Femur (tissue), 1 donor: Measurements from ENCODE around the gene MAFG.

Source experiments
- DNase-seq: peaks from one replicate; pipeline ENCODE4 v3.0.0-alpha.2; 2017

Gene MAFG

DNA sequence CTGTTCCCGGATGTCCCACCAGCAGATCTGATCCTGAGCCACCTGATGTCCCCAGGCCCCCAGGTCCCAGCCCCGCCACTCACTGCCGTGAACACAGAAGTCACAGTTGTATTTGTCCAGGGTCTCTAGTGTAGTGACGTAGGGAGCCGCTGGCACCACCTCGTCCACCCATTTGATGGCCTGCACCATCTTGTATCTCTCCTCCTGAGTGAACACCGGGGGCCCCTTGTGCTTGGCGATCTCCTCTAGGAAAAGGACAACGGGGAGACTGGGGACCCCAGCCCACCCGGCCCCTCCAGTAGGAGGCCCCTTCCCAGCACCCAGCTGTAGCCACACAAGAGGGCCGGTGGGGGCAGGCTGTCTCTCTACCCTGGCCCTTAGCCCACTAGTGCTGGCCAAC lies 18.7 kb downstream of the MAFG start:
- DNase-seq, result no peak

DNA sequence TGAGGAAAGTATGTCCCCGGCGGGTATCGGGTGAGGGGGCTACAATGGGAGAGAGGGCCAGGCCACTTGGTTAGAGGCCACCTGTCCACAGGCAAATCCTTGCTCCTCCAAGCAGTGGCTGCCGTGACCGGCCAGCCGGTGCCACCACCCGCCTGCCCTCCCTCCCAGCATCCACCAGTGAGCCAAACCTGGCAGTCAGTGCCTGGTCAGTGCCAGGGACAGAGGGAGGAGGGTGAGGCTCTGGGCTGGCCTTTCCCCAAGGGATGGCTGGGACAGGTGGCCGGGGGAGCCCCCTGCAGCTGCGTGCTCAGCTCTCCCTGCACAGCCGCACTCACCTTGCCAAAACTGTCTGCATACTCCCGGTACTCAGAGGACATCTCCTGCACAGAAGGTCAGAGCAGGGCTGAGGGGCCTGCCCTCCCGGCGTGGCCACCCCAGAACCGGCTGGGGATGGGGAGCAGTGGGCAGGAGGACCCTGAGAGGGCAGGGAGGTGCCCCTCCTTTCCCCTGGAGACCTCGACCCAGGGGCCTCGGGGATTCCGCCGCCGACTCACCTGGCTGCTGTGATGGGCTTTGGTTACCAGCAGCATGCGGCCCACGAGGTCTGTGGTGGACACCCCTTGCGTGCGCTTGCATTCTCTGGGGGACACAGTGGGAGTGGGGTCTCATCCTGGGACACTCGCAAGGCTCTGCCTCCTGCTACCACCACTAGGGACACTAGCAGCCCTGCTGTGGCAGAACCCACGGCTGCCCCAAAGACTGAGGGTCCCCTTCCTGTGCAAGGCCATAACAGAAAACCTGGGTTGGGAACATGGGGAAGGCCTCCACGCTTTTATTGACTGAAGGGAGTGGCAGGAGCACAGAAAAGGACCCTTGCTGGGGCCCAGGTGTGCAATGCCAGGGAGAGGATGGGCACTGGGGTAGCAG lies 20.1 kb downstream of the MAFG start:
- DNase-seq, result no peak

DNA sequence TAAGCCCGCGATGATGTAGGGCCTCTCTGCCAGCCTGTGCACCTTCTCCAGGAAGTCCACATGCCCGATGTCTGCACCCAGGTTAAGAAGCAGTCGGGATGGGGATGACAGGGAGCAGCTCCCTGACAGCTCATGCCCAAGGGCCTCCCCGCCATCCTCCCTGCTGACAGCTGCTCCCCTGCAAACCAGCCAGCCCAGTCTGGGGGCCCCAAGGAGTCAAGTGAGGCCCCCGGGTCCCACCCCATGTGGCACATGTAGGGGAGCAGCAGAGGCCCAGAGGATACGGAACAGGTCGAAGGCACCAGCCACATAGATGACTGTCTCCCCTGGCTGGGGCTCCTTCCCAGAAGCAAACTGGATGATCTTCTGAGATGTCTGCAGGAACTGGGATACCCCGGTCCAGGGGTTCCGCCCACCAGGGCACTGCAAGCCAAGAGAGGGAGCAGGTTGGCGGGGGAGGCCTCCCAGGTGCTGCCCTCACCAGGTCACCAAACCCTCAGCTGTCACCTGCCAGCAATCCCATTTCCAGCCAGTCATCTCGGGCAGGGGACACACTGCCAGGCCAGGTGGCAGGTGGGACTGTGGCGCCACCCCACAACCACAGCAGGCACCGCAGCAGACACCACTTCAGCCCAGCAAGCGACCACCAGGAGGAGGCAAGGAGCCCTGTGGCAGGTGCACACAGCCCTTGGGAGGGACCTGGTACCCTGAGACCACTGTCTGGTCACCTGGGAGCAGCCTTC lies 20.9 kb downstream of the MAFG start:
- DNase-seq, result no peak

DNA sequence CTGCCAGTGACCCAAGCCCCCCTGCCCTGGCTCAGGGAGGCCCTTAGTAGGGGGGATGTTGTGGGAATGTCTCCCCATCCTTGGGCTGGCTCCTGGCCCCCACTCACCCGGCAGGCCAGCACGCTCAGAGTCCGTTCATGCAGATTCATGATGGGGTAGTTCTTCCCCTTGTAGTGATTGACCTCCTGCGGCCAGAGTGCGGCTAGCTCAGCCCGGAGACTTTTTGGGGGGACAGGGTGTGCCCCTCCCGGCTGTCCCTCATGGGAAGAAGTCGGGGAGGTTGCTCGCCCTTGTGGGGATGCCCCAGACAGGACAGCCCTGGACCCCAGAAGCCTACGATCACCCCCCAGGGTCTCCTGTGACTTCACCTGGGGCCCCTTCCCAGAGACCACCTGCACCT lies 21.5 kb downstream of the MAFG start:
- DNase-seq, result no peak

DNA sequence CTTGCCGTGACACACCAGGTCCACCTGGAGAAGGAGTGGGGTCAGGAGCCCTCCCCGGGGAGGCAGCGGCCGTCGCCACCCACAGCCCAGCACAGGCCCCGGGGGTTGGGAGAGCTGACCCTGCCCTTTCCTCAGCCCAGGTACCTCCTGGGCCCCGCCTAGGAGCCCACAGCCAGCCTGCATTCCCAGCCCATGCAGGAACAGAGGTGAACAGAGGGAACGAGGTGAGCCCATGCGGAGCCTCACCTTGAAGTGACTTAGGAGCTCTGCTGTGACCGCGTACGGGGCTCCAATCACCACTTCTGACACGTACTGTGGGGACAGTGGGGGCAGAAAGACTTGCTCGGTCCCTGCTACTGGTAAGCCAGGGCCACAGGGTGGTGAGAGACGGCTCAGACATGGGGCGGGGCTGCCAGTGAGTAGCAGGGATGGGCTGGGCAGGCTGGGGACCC lies 22.1 kb downstream of the MAFG start:
- DNase-seq, result no peak

DNA sequence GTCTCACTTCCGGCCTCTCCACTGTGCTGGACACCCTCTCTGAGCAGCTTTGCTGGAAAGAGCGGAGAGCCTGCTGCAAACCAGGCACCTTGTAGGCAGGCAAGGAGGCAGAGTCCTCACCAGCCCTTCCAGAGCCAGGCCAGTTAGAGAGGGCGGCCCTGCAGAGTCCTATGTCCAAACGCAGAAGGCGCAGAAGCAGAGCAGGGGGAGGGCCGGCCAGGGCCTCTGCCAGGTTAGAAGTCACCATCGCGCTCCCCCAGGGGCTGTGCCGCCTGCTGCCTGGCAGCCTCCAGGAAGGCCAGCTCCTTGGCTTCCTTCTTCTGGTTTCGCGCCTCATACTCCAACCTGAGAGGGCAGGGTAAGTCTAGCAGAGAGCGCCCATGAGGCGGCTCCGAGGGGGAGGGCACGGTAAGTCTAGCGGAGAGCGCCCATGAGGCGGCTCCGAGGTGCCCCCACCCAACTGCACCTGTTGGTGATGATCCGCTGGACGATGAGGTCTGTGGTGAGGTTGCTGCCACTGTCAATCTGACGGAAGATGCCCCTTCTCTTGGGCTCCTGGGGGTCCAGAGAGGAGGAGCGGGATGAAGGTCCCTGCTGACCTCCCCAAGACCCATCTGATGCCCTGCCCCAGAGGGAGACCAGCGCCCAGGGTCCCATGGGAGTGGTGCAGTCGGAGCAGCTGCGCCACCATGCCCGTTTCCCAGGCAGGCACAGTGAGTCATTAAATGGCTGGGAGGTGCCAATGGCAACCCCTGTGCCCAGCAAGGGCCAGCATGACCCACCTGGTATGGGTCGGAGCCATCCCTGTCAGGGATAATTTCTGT lies 22.7 kb downstream of the MAFG start:
- no peak for DNase-seq

DNA sequence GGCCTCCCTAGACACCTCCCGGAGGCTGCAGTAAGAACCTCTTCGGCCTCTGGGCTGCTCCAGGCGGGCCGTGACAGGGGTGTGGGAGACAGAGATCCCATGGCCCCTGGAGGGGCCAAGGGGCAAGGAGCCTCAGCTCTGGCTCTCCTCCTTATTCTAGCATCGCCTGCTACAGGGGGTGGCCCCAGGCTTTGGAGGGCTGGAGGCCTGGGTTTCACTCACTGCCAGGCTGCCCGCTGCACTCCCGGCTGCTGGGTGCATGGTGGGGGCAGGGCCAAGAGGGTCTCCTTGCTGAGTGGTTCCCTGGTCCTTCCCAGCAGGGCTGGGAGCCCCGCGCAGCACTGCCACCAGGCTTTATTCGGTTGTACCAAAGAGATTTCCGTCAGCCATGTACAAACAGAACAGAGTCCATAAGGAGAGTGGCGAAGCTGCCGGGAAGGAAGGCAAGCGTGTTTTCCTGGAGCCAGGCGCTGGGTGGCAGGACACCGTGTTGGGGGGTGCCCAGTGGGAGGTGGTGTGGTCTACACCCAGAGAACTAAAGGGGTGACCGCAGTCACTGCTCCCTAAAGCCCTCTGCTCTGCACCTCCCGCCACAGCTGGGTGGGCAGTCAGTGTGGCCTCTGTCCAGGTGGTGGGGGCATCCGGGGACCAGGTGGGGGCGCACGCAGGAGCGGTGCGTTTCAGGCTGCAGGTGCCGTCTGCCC lies 23.5 kb downstream of the MAFG start:
- no peak for DNase-seq

DNA sequence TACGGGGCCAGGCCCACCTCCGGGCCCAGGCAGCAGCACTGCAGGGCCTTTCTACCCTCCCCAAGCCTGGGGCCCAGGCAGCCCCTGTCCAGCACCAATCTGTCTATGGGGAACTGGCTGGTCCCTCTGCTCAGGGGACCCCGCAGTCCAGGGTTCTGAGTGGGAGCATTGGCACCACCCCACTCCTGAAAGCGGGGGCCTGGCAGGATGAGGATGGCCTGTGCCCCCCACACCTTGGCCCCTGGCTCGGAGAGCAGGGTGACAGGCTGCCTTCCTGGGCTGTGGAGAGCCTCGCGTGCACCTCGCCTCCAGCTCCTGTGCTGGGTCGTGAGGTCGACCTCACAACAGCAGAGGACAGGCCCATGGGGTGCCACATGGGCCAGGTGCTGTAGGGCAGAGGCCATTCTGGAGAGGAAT lies 24.1 kb downstream of the MAFG start:
- DNase-seq, result no peak

DNA sequence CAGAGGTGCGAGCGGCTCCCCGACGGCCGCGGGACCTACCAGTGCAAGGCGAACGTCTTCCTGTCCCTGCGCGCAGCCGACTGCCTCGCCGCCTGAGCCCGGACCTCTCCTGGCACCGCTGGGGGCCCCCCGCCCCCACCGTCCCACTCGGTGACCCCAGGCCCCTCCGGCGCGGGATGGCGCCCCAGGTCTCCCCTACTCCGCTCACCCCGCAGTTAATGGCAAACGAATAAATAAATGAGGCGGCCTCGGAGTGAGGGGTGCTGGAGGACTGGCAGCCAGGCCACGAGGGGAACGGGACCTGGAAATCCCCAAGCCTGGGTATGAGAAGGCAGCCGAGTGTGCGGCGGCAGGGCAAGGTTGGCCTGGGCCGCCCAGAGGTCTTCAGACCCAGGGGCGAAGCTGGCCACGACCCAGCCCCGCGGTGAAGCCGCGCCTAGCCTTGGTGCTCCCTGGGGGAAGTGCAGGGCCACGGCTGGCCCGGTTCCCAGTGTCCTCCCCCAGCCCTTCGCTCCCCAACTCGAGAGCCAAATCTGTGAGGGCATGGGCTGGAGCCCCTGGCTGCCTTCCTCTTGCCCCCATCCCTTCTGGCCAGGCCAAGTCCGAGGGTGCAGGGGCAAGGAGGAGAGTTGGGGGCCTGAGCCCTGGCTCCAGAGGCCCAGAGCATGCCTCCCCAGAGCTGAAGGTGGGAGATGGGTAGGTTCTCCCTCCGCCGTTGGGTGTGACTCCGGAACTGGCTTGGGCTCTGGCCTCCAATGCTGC lies 24.7 kb downstream of the MAFG start:
- DNase-seq, result no peak

DNA sequence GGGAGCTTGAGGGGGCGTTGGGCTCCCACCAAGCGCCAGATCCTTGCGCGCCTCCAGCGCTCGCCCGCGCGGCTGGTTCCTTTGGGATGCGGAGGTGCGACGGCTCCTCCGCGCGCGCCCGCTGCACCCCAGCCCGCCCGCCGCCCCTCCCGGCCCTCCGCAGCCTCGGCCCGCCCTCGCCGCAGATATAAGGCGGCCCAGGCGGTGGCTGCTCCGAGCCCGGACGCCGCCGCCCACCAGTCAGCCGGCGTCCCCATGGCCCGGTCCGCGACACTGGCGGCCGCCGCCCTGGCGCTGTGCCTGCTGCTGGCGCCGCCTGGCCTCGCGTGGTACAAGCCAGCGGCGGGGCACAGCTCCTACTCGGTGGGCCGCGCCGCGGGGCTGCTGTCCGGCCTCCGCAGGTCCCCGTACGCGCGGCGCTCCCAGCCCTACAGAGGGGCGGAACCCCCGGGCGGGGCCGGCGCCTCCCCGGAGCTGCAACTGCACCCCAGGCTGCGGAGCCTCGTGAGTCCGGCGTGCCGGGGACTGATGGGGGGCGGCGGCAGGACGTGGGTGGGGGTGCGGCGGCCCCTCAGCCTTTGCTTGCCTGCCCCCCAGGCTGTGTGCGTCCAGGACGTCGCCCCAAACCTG lies 25.4 kb downstream of the MAFG start, which contains the start of gene NPB:
Gene NPB, plus strand, starts transcription at position 216 of the 630 bp plus-strand sequence. Its CDS starts 40 bp downstream, at position 256.
- DNase-seq, result no peak

DNA sequence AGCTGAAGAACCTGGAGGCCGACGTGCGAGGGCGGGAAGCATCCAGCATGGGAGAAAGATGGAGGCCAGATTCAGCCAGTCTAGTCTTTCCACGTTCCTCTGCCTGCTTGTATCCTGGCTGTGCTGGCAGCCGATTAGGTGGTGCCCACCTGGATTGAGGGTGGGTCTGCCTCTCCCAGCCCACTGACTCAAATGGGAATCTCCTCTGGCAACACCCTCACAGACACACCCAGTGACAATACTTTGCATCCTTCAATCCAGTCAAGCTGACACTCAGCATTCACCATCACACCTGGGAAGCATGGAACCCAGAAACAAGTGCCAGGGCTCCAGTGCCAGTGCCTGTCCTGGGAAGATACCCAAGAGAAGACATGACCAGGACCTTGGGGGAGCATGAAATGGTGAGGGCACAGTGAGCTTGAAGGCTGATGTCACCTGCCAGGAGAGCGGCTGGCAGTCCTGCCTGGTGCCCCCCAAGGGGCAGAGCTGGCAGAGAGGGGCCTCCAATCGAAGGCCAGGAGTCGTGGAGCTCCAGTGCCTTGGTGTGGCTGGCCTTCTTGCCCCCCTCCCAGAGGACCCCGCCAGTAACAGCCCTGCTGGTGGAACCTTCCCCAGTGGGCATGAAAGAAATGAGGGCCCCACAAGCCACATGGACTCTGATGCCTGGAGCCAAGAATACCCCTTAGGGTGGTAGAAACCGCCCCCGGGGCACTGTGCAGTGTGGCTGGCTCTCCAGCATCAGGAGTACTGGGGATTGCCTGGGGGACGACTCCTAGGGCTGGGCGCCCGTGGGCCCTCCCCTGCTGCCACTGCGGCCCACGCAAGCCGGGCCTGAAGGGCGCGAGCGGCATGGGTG lies 26.1 kb downstream of the MAFG start:
- DNase-seq, result peak; percentile 21

DNA sequence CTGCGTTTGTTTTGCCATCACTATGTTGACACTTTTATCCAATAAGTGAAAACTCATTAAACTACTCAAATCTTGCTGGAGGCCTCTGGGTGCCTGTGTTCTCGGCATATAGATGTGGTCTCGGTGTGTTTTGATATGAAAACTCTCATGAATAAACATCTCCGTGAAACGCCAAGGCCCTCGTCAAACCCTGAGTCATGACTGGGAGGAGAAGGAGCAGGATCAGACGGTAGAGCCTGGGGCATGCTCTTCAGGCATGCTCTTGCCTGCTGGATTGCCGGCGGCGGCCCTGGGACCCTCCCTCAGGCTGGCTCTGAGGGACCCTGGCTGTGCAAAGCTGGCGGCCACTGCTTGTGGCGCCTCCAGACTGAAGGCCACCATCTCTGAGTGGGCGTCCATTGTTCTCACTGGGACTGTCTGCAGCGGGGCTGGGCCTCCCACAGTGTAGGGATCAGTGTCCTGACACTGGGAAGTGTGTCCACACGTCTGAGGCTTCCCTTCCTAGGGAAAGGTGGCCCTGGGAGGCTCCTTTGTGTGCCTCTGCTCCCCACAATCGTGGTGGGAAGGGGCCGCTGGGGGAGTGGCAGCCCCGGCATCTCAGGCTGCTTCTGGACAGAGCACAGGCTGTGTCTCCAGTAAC lies 27.2 kb downstream of the MAFG start:
- DNase-seq, result no peak

DNA sequence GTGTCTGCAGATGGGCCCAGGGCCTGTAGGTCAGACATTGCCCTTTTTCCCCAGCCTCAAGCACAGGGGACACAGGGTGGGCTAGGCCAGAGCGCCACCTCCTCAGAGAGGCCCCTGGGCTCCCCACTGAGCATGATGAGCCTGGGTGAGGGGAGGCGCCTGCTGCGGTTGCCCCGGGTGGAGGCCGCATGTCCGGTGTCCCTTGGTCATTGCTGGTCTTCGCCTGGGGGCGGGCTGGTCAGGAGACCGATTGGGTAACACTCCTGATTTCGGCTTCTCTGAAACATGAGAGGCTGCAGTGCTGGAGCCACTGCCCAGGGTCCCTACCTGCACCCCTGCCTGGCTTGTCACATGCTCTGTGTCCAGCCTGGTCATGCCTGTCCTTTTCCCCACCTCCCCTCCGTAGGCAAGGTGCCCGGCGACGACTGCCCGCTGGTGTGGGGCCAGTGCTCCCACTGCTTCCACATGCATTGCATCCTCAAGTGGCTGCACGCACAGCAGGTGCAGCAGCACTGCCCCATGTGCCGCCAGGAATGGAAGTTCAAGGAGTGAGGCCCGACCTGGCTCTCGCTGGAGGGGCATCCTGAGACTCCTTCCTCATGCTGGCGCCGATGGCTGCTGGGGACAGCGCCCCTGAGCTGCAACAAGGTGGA lies 27.9 kb downstream of the MAFG start:
- DNase-seq, result no peak

DNA sequence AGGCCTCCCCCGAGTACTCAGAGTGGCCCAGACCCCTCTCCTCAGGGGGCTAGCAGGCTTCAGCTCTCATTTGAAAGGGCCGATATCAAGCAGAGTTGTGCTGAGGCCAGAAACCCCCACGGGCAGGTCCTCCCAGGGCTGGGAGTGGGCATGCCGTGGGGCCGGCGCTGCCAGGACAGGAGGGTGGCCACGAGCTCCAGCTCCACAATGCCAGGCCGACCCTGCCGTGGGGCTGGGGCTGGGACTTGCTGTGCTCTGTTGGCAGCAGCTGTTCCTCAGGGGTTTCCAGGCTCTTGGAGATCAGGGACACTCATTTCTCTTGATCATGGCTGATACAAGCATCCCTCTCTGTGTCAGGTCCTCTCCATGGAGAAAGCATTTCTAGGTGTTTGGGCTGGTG lies 28.6 kb downstream of the MAFG start:
- DNase-seq, result no peak

DNA sequence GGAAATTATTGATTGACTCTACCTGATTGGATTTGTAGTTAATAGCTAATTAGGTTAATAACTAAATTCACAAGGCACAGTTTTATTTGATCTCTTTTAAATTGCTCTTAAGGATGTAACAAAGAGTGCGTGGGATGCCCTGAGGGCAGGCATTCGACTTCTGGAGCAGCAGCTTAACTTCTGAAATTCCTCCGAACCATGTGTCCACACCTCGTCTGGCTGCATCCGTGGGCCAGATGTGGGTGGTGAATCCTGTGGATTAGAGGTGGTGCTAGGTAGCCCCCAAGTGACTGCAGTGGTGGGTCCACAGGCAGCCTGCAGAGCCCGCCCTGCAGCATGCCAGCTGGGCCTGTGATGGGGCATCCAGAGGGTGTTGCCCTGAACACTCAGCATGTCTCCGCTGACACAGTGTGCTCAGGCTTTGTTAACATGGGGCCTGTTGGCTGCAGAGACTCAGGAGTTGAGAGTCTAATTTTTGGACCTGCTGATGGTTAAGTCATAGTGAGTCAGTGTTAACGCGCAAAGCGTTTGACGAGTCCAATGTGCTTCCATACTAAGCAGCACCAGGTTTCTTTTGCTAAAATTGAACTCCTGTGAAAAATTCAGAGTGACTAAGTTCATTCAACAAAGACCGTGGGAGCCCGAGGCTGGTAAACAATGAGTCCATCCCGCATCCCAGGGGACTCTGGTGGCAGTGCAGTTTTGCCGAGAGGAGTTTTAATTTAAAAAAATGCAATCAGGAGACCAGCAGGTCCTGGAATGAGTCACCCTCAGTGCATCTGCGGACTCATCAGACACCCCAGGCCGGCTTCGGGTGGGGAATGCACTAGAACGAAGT lies 29.3 kb downstream of the MAFG start:
- no peak for DNase-seq

DNA sequence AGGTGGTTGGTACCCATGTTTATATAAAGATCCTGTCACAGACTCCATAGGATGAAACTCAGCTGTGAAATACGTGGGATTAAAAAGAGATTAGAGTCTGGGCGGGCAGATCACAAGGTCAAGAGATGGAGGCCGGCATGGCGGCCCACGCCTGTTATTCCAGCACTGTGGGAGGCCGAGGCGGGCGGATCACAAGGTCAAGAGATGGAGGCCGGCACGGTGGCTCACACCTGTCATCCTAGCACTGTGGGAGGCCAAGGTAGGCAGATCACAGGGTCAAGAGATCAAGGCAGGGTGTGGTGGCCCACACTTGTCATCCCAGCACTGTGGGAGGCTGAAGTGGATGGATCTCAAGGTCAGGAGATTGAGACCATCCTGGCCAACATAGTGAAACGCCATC lies 32.1 kb downstream of the MAFG start:
- no peak for DNase-seq

DNA sequence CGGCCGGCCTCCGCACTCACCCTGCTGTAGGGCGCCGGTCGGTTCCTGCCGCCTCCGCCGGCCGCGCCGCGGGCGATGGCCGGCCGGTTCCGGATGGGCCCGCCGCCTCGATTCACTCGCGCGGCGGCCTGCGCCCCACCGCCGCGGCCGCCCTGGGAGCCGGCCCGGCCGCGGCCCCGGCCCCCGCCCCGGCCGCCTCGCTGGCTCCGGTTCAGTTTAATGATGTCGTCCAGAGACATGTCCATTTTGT lies 36.3 kb downstream of the MAFG start:
- DNase-seq, result no peak
